ENCODE measurements around the gene LRRTM3.

Gene LRRTM3

DNA sequence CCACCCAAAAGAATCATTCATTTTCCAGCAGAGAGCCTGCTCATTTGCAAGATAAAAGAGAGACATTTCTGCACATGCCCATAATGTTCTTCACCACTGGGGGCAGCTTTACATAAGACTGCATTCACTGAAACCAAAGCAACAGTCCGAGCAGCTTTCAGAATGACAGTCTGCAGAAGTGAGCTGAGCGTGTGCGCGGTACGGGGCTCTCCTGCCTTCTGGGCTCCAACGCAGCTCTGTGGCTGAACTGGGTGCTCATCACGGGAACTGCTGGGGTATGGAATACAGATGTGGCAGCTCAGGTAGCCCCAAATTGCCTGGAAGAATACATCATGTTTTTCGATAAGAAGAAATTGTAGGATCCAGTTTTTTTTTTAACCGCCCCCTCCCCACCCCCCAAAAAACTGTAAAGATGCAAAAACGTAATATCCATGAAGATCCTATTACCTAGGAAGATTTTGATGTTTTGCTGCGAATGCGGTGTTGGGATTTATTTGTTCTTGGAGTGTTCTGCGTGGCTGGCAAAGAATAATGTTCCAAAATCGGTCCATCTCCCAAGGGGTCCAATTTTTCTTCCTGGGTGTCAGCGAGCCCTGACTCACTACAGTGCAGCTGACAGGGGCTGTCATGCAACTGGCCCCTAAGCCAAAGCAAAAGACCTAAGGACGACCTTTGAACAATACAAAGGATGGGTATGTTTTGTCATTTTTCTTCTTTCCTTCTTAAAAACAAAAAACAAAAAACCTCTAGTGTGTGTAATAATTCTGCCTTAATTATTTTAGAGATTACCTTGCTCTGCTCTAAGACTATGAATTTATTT lies at the start of gene LRRTM3:
Gene LRRTM3, plus strand, starts transcription at position 141 of the 820 bp plus-strand sequence.
- no peak for DNase-seq (ENCODE audit: low read depth)

DNA sequence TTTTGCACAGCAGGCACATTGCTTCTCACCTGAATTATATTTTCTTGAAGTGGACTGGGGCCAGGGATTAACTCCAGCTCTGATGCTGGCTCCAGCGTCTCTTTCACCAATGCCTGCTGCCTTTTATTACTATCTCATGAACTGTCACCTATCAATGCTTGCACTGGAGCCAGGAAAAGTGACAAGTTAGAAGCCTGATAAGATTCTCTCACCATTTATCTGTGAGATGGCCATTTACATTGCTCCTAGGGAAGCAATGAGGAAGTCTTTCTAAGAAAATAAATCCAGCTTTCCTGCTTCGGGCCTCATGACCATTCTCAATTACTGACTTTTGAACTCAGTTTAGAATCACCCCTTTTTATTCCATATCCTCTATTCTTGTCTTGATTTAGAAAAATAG lies 48.5 kb upstream of the LRRTM3 start:
- DNase-seq (ENCODE audit: low read depth): no peak

- no peak for DNase-seq (ENCODE audit: low read depth)
Observed at GRCh38 chr10:66880292-66880691, 45.5 kb upstream of the LRRTM3 start.

- DNase-seq (ENCODE audit: low read depth): no peak
Observed at GRCh38 chr10:66880826-66881225, 45.0 kb upstream of the LRRTM3 start.

DNA sequence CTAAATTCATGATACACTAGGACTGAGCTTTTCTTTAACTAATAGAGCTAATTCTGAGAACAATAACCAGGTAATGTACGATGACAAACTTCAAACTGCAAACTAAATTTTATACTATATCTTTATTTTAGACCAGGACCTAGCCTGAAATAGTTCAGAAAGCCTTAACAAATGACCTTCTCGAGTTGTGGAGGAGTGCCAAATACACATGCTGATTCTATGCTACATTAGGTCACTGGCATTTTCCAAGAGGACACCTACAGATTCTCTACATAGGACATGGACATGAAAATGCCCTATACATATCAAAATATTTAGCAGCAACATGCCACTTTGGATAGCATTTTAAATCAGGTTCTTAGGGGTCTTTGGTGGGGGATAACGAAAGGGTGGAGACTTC lies 44.0 kb upstream of the LRRTM3 start:
- DNase-seq (ENCODE audit: low read depth): no peak

DNA sequence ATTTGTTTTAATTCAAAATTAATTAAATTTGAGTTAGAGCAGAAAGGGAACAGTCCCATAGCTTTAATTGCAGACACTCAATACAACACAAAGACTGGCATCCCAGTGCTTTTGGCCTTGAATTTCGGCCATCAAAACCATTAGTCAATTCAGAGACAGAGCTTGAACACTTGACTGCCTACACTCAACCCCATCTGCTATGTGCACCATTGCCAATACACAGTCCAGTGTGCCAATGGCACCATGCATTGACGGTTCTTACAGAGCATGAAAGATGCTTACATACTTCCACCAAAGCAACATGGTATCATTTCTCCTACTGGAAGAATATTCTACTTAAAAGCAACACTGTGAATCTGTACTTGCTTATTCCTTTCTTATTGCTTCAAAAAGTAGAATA lies 43.6 kb upstream of the LRRTM3 start:
- DNase-seq (ENCODE audit: low read depth): no peak

DNA sequence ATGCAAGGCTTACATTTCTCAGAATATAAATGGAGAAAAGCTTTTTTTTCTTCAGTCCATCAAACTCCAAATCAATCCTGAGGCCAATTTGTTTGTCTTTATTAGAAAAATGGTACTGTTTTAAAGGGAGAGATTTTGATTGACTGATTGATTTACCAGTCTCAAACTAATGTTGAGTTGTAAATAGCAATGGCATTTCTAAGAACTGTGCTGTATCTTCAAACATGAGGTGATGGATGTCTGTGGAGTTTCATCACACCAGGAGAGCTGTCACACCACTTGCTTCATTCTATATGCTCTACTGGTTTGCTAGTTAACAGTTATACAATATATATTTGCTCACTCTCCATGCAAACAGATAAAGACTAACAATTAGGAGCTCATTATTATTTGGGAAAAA lies 39.0 kb upstream of the LRRTM3 start:
- no peak for DNase-seq (ENCODE audit: low read depth)

DNA sequence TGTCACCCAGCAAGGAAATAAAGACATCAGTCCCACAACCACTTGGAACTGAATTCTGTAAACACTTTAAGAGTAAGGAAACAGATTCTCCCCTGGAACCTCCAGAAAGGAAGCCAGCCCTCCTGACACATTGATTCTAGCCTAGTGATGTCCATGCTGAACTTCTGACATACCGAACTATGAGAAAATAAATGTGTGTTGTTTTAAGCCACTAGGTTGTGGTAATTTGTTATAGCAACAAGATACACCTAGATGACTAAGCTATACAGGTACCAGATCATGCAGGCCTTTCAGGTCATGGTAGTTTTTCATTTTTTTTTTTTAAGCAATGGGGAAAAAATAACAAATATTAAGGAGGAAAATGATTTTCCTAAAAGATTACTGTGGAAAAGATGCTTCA lies 37.6 kb upstream of the LRRTM3 start:
- no peak for DNase-seq (ENCODE audit: low read depth)

DNA sequence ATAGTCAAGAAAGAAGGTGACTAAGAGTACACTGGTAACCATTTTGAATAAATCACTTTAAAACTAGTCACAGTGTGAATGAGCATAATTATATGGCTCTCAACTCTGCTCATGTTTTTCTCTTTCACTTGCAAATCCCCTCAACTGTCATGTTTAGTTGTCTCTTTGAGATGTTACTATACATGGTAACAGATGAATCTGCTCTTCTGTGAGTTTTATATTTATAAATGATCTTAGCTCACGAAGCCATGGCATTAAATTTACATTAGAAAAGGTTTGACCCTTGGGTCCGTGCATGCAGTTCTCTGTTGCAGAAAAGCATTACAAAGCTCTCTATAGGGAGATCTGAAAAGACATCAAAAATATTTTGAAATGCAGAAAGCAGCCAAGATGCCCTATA lies 33.0 kb upstream of the LRRTM3 start:
- no peak for DNase-seq (ENCODE audit: low read depth)

- no peak for DNase-seq (ENCODE audit: low read depth)
Observed at GRCh38 chr10:66910671-66911070, 15.2 kb upstream of the LRRTM3 start.

- no peak for DNase-seq (ENCODE audit: low read depth)
Observed at GRCh38 chr10:66916030-66916429, 9.8 kb upstream of the LRRTM3 start.

GRCh38 chr10:66917104-66917503 lies 8.7 kb upstream of the LRRTM3 start:
- DNase-seq (ENCODE audit: low read depth): no peak

- no peak for DNase-seq (ENCODE audit: low read depth)
Observed at GRCh38 chr10:66919248-66919647, 6.6 kb upstream of the LRRTM3 start.

DNA sequence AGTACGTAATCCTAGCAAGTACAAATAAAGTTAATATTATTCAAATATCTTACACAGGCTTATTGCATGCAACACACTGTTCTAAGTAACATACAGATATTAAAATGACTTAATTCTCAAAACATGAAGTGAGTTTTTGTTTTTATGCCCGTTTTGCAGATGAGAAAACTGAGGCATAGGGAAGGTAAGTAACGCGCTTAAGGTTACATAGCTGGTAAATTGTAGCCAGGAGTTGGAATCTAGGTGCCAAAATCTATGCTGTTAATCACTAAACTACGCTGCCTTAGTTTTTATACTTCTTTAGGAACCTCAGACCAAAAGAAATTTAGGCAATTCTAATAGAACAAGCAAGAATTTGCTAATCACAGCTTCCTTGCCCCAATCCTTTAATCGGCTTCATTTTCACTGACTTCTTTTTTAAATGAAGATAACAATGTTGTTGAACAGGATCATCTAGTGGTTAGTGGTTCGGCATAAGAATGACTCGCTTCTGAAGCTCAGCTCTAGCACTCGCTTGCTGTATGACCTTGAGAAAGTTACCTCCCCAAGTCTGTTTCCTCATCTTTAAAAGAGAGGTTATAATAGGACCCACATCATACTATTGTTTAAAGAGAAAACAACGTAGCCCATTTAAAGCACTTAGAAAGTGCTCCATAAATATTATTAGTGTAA lies 1.0 kb upstream of the LRRTM3 start:
- DNase-seq (ENCODE audit: low read depth): no peak

DNA sequence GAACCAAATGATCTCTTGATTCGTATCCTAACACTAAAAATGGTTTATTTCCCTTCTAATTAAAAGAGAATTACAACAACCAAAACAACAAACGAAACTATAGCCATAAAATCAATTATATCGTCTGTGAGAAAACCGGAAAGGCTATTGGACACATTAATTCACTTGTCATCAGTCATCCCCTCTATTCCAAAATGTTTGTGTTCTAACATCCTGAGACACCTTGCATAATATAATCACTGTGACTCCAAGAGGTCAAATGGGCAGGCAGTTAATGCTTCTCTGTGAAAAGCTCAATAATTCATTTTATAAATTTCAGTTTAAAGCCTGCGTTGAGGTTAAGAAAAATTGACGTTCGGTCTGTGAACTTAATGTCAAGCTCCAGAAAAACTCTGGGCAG lies 463 bp upstream of the LRRTM3 start:
- no peak for DNase-seq (ENCODE audit: low read depth)

- DNase-seq (ENCODE audit: low read depth): no peak
Observed at GRCh38 chr10:66926841-66927240, 1.0 kb downstream of the LRRTM3 start.

- DNase-seq (ENCODE audit: low read depth): no peak
Observed at GRCh38 chr10:66927251-66927935, 1.6 kb downstream of the LRRTM3 start.

- no peak for DNase-seq (ENCODE audit: low read depth)
Observed at GRCh38 chr10:66927971-66928770, 2.3 kb downstream of the LRRTM3 start.

GRCh38 chr10:66928776-66929175 lies 2.9 kb downstream of the LRRTM3 start:
- no peak for DNase-seq (ENCODE audit: low read depth)

DNA sequence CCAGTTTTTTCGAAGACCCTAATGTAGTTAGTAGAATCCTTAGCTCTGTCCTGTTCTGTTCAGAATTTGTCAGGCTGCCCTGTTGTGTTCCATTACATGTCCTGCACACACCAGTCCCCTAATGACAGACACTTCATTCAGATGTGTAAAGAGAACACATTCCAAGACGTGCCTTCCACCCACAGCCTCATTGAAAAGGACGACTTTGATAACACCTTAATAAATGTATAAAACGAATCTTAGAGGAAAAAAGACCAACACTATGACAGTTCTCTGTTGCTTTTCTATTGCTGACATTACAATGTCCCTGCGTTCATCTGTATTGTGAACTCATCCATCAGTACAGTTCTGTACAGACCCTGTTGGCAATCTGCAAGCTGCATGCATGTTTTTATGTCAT lies 3.5 kb downstream of the LRRTM3 start:
- DNase-seq (ENCODE audit: low read depth): no peak

DNA sequence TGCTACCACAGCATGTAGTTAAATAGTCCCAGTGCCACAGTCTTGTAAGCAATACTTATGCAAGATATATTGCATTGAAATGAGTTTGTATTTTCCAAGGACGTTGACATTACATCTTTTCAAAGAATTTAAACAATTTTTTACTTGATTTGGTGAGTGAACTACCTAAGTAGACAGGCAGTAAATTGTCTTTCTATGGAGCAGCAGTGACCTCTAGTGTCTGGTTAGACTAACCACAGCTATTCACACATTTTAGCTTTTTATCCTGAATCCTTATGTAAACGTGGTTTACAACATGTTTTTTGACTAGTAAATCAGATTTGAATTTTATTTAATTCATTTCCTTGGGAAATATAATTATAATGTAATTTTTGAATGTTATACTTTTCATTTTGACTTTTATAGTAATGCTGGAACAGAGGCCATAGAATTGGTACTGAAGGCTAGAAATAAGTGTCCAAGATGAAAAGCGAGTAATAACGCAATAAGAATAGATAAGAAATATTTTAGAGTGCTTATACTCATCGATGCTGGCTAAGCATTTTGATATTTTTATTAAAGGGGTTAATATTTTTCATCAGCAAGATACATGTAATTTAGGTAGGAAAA lies 5.6 kb downstream of the LRRTM3 start:
- no peak for DNase-seq (ENCODE audit: low read depth)

DNA sequence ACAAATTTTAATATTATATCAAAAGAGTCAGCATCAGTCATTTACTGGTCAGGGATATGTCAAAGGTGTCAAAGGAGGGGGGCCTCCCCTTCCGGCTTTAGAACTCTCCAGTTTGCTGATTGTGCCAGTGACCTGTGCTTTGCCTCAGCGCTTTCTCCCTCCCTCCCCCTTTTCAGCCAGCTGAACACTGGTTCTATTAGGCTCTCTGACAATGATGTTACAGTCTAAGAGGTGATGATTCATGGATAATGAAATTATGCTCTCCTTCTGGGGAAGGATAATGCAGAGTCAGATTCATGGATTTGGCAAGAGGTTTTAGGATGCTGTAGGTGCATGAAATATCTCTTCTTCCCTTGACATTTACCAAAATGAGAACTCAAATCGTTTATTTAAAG lies 6.1 kb downstream of the LRRTM3 start:
- no peak for DNase-seq (ENCODE audit: low read depth)
